GM12892 (cell line): Measurements from ENCODE around the gene AGO1.

Source experiments
- POLR2A ChIP-seq: IDR thresholded peaks from 2 replicates; pipeline ENCODE4 v1.6.1; 2011; ENCODE audit warnings: low read depth, low read length, control low read depth
- POLR2AphosphoS5 ChIP-seq: IDR thresholded peaks from 2 replicates; pipeline ENCODE4 v1.6.1; 2011; ENCODE audit warnings: low read depth, low read length, control low read depth
- TAF1 ChIP-seq: IDR thresholded peaks from 2 replicates; pipeline ENCODE4 v1.6.1; 2011; ENCODE audit warnings: low read depth, mild to moderate bottlenecking, control low read depth, low read length, borderline replicate concordance

- peak; percentile 61; the same call in 1 of the 2 replicates for TF ChIP-seq POLR2A
- no peak; the same call in 1 of the 2 replicates for TF ChIP-seq TAF1
- TF ChIP-seq POLR2AphosphoS5 = no peak
Observed at GRCh38 chr1:35882945-35883634, at the start of gene AGO1.
